ENCODE data around the gene TM4SF20. TPM values are rescaled to one million over a fixed set of nuclear protein-coding genes. Genes with fewer than 3 reads are reported as not detected.

Gene TM4SF20
- total RNA-seq, 1 donor from 2014 or later, result not detected

Other genes starting within 250 kb of the TM4SF20 start
- gene COL4A4, start 215.1 kb downstream of the TM4SF20 start, total RNA-seq, result 0.74 TPM
- gene COL4A3, start 214.7 kb downstream of the TM4SF20 start, total RNA-seq, result 0.49 TPM
- gene MFF, start 54.1 kb downstream of the TM4SF20 start, total RNA-seq, result 81.9 TPM
- gene SCYGR1, start 8.6 kb upstream of the TM4SF20 start, total RNA-seq, result not detected
- gene AGFG1, start 92.8 kb upstream of the TM4SF20 start, total RNA-seq, result 54.6 TPM
- not detected for gene SCYGR2, start 219.6 kb upstream of the TM4SF20 start, total RNA-seq
- not detected for gene SCYGR3, start 235.5 kb upstream of the TM4SF20 start, total RNA-seq
- gene SCYGR4, start 238.2 kb upstream of the TM4SF20 start, total RNA-seq, result not detected